Activated naive CD8-positive, alpha-beta T cell (primary cell): ENCODE data around the gene APBA3.

Source experiments
- H3K27ac Mint-ChIP-seq: one replicate; pipeline ENCODE4 v1.8.0; 2021; ENCODE audit warnings: mixed read lengths
- H3K27me3 Mint-ChIP-seq: one replicate; pipeline ENCODE4 v1.8.0; 2021; ENCODE audit warnings: mixed read lengths
- H3K36me3 Mint-ChIP-seq: one replicate; pipeline ENCODE4 v1.8.0; 2021; ENCODE audit warnings: mixed read lengths
- H3K4me1 Mint-ChIP-seq: one replicate; pipeline ENCODE4 v1.8.0; 2021; ENCODE audit warnings: low read depth, mixed read lengths
- H3K4me3 Mint-ChIP-seq: one replicate; pipeline ENCODE4 v1.8.0; 2021; ENCODE audit warnings: mild to moderate bottlenecking, mixed read lengths
- H3K9me3 Mint-ChIP-seq: one replicate; pipeline ENCODE4 v1.8.0; 2021; ENCODE audit warnings: low read depth, mixed read lengths

The APBA3 gene

GRCh38 chr19:3780786-3781304 lies 19.4 kb upstream of the APBA3 start:
- no peaks in the 10 kb centered on the region for H3K27me3 Mint-ChIP-seq
- no peak overlapping the region for H3K27ac Mint-ChIP-seq
- H3K9me3 Mint-ChIP-seq, result no peaks in the 10 kb centered on the region
- no peak overlapping the region for H3K4me3 Mint-ChIP-seq
- peaks cover 6% of the 10 kb centered on the region for H3K4me1 Mint-ChIP-seq
- peaks cover 9% of the 10 kb centered on the region for H3K36me3 Mint-ChIP-seq

GRCh38 chr19:3778899-3779723 lies 17.6 kb upstream of the APBA3 start:
- no peak overlapping the region for H3K27ac Mint-ChIP-seq
- no peak overlapping the region for H3K4me3 Mint-ChIP-seq
- H3K4me1 Mint-ChIP-seq, result no peaks in the 10 kb centered on the region
- H3K9me3 Mint-ChIP-seq, result no peaks in the 10 kb centered on the region
- H3K36me3 Mint-ChIP-seq, result peaks cover 9% of the 10 kb centered on the region
- no peaks in the 10 kb centered on the region for H3K27me3 Mint-ChIP-seq

- Mint-ChIP-seq H3K27ac (no peak overlapping the region), H3K36me3 (peaks cover 9% of the 10 kb centered on the region), H3K27me3 (no peaks in the 10 kb centered on the region)
Observed at GRCh38 chr19:3778104-3778867, 16.8 kb upstream of the APBA3 start.

GRCh38 chr19:3776479-3777040 lies 15.1 kb upstream of the APBA3 start:
- Mint-ChIP-seq H3K27me3 (no peaks in the 10 kb centered on the region), H3K9me3 (no peaks in the 10 kb centered on the region), H3K4me3 (no peak overlapping the region), H3K27ac (no peak overlapping the region), H3K36me3 (no peaks in the 10 kb centered on the region), H3K4me1 (no peaks in the 10 kb centered on the region)

More at GRCh38 chr19:3778104-3778867, 16.8 kb upstream of the APBA3 start:
- no peaks in the 10 kb centered on the region for H3K9me3 Mint-ChIP-seq
- H3K4me1 Mint-ChIP-seq, result no peaks in the 10 kb centered on the region
- no peak overlapping the region for H3K4me3 Mint-ChIP-seq

- Mint-ChIP-seq H3K4me3 (no peak overlapping the region), H3K27ac (no peak overlapping the region), H3K9me3 (no peaks in the 10 kb centered on the region)
Observed at GRCh38 chr19:3775831-3776230, 14.3 kb upstream of the APBA3 start.

GRCh38 chr19:3775374-3775711 lies 13.9 kb upstream of the APBA3 start:
- no peaks in the 10 kb centered on the region for H3K4me1 Mint-ChIP-seq
- H3K36me3 Mint-ChIP-seq, result no peaks in the 10 kb centered on the region
- no peak overlapping the region for H3K27ac Mint-ChIP-seq
- H3K4me3 Mint-ChIP-seq, result no peak overlapping the region
- H3K27me3 Mint-ChIP-seq, result no peaks in the 10 kb centered on the region
- H3K9me3 Mint-ChIP-seq, result no peaks in the 10 kb centered on the region

More at GRCh38 chr19:3775831-3776230, 14.3 kb upstream of the APBA3 start:
- Mint-ChIP-seq H3K36me3 (no peaks in the 10 kb centered on the region), H3K4me1 (no peaks in the 10 kb centered on the region), H3K27me3 (no peaks in the 10 kb centered on the region)

- Mint-ChIP-seq H3K9me3 (no peaks in the 10 kb centered on the region), H3K27ac (no peak overlapping the region), H3K4me3 (no peak overlapping the region), H3K36me3 (no peaks in the 10 kb centered on the region), H3K4me1 (no peaks in the 10 kb centered on the region), H3K27me3 (no peaks in the 10 kb centered on the region)
Observed at GRCh38 chr19:3774621-3775373, 13.3 kb upstream of the APBA3 start.

GRCh38 chr19:3773814-3774515 lies 12.5 kb upstream of the APBA3 start:
- Mint-ChIP-seq H3K4me3 (no peak overlapping the region), H3K9me3 (no peaks in the 10 kb centered on the region), H3K27me3 (no peaks in the 10 kb centered on the region), H3K27ac (no peak overlapping the region), H3K36me3 (no peaks in the 10 kb centered on the region), H3K4me1 (no peaks in the 10 kb centered on the region)

- no peaks in the 10 kb centered on the region for H3K27me3 Mint-ChIP-seq
- no peaks in the 10 kb centered on the region for H3K36me3 Mint-ChIP-seq
- H3K9me3 Mint-ChIP-seq, result no peaks in the 10 kb centered on the region
- no peak within 1 kb of the TSS for H3K4me3 Mint-ChIP-seq
- H3K27ac Mint-ChIP-seq, result no peak within 1 kb of the TSS
- no peaks in the 10 kb centered on the region for H3K4me1 Mint-ChIP-seq
Observed at GRCh38 chr19:3771906-3772455, 10.5 kb upstream of the APBA3 start, which contains the start of gene RAX2. RAX2 (minus strand) TSS chr19:3772228; CDS start chr19:3771742, 486 bp downstream.

- Mint-ChIP-seq H3K27me3 (no peaks in the 10 kb centered on the region), H3K36me3 (no peaks in the 10 kb centered on the region), H3K4me1 (peaks cover 6% of the 10 kb centered on the region), H3K9me3 (no peaks in the 10 kb centered on the region), H3K27ac (no peak overlapping the region), H3K4me3 (no peak overlapping the region)
Observed at GRCh38 chr19:3771000-3771905, 9.8 kb upstream of the APBA3 start.

- H3K4me3 Mint-ChIP-seq, result no peak overlapping the region
- H3K9me3 Mint-ChIP-seq, result no peaks in the 10 kb centered on the region
- no peaks in the 10 kb centered on the region for H3K27me3 Mint-ChIP-seq
- no peak overlapping the region for H3K27ac Mint-ChIP-seq
- H3K4me1 Mint-ChIP-seq, result peaks cover 7% of the 10 kb centered on the region
- no peaks in the 10 kb centered on the region for H3K36me3 Mint-ChIP-seq
Observed at GRCh38 chr19:3770136-3770999, 8.9 kb upstream of the APBA3 start.

- Mint-ChIP-seq H3K4me3 (no peak overlapping the region), H3K36me3 (no peaks in the 10 kb centered on the region), H3K4me1 (peaks cover 7% of the 10 kb centered on the region), H3K27me3 (no peaks in the 10 kb centered on the region), H3K9me3 (no peaks in the 10 kb centered on the region), H3K27ac (no peak overlapping the region)
Observed at GRCh38 chr19:3769494-3769893, 8.0 kb upstream of the APBA3 start.
